Retina (tissue), 1 donor: ENCODE results near the gene HDAC4.

ENCODE experiments used
- DNase-seq: peaks from one replicate; pipeline ENCODE4 v3.0.0-alpha.2; 2016

The HDAC4 gene

GRCh38 chr2:239130041-239130440 lies 270.8 kb downstream of the HDAC4 start:
- DNase-seq = no peak

- no peak for DNase-seq
These were observed 271.5 kb downstream of the HDAC4 start for GRCh38 chr2:239129147-239129920.

GRCh38 chr2:239128706-239129105 lies 272.1 kb downstream of the HDAC4 start:
- DNase-seq = no peak

- DNase-seq = no peak
These were observed 273.3 kb downstream of the HDAC4 start for GRCh38 chr2:239127513-239127912.

GRCh38 chr2:239125726-239126675 lies 274.8 kb downstream of the HDAC4 start:
- no peak for DNase-seq

GRCh38 chr2:239124152-239124899 lies 276.5 kb downstream of the HDAC4 start:
- DNase-seq = no peak

- DNase-seq = no peak
These were observed 278.3 kb downstream of the HDAC4 start for GRCh38 chr2:239122421-239123110.

- no peak for DNase-seq
These were observed 279.2 kb downstream of the HDAC4 start for GRCh38 chr2:239121600-239122012.

GRCh38 chr2:239120664-239121063 lies 280.2 kb downstream of the HDAC4 start:
- no peak for DNase-seq

GRCh38 chr2:239119346-239120126 lies 281.3 kb downstream of the HDAC4 start:
- DNase-seq = no peak

- DNase-seq = no peak
These were observed 282.1 kb downstream of the HDAC4 start for GRCh38 chr2:239118675-239119211.

GRCh38 chr2:239118264-239118663 lies 282.6 kb downstream of the HDAC4 start:
- no peak for DNase-seq

- no peak for DNase-seq
These were observed 283.0 kb downstream of the HDAC4 start for GRCh38 chr2:239117831-239118230.

- no peak for DNase-seq
These were observed 284.2 kb downstream of the HDAC4 start for GRCh38 chr2:239116456-239117246.

- DNase-seq = no peak
These were observed 285.2 kb downstream of the HDAC4 start for GRCh38 chr2:239115616-239116015.

GRCh38 chr2:239114616-239115265 lies 286.1 kb downstream of the HDAC4 start:
- no peak for DNase-seq

GRCh38 chr2:239114119-239114581 lies 286.7 kb downstream of the HDAC4 start:
- no peak for DNase-seq

- no peak for DNase-seq
These were observed 287.2 kb downstream of the HDAC4 start for GRCh38 chr2:239113615-239114014.

GRCh38 chr2:239113171-239113570 lies 287.6 kb downstream of the HDAC4 start:
- DNase-seq = no peak
